ENCODE measurements around the gene DOCK1. TPM values are rescaled to one million over a fixed set of nuclear protein-coding genes. Genes with fewer than 3 reads are reported as not detected.
"Not testable (repeated sequence)": the region's sequence is repeated elsewhere in the genome, so short reads cannot be mapped to it uniquely, and the experiment has no call there.

DOCK1 gene
- total RNA-seq, 1 donor from 2014 or later: 31.2 TPM

GRCh38 chr10:127276794-127277462, 371.7 kb downstream of the DOCK1 start:
- intact Hi-C loops (cut with DNase I): no loop called here
- no peak for DNase-seq (ENCODE audit: low spot score)

DNA sequence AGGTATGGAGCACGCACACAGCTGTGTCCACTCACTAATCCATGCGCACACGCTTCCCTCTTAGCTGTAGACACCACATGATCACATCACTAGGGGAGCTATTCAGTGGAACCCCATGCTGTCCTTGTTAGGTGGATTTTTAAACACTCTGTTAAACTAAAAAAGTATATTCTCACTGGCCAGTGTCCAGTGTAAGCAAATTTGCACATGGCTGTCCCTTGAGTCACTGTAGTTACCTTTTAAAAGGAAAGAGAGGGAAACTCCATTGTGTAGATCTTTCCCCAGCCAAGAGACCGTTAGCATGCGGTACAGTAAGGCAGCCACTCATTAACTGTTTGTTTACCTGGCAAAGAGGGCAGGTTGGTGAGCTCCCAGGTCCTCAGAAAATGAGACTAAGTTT, 372.8 kb downstream of the DOCK1 start:
- DNase-seq (ENCODE audit: low spot score): no peak
- intact Hi-C loops (cut with DNase I): no loop called here

- DNase-seq (ENCODE audit: low spot score): no peak
- intact Hi-C loops (cut with DNase I): no loop called here
Observed at GRCh38 chr10:127279334-127279774, 374.1 kb downstream of the DOCK1 start.

- intact Hi-C loops (cut with DNase I): no loop called here
- DNase-seq (ENCODE audit: low spot score): no peak
Observed at GRCh38 chr10:127280446-127280845, 375.2 kb downstream of the DOCK1 start.

DNA sequence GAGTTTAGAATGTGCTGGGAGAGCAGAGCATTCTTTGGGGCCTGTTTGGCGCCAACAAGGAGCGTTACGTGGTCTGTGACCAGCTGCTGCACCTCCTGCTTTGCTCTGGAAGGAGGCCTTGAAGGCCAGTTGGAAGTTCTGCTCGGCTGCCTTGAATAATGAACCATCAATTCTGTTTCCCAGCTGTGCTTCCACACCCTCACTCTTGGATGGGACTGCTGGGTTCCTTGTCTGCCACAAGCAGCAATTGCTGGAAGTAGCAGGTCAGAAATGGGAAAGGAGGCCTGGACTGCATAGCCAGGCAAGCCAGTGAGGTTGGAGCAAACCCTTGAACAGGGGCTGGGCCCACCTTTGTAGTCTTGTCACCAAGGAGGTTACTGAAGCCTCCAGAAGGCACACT, 377.8 kb downstream of the DOCK1 start:
- DNase-seq (ENCODE audit: low spot score): no peak
- intact Hi-C loops (cut with DNase I): no loop called here

DNA sequence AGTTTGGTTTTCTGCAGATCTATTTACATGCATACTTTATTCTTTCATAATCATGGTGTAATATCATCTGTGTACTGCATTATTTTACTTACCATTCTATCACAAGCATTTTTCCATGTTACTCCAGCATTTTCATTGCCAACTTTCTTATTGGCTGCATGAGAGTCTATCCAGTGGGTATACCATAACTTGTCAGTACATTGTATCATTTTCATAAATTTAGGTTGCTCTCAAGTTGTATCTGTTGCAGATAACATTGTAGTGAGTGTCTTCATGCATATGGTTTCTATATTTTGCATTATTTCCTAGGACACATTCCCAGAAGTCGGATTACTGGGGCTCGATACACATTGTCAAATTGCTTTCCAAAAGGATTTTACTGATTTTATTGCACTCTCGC, 378.3 kb downstream of the DOCK1 start:
- intact Hi-C loops (cut with DNase I): no loop called here
- no peak for DNase-seq (ENCODE audit: low spot score)

- DNase-seq (ENCODE audit: low spot score): no peak
- intact Hi-C loops (cut with DNase I): no loop called here
Observed at GRCh38 chr10:127290850-127291249, 385.6 kb downstream of the DOCK1 start.

GRCh38 chr10:127291329-127291728, 386.1 kb downstream of the DOCK1 start:
- no peak for DNase-seq (ENCODE audit: low spot score)
- intact Hi-C loops (cut with DNase I): no loop called here

DNA sequence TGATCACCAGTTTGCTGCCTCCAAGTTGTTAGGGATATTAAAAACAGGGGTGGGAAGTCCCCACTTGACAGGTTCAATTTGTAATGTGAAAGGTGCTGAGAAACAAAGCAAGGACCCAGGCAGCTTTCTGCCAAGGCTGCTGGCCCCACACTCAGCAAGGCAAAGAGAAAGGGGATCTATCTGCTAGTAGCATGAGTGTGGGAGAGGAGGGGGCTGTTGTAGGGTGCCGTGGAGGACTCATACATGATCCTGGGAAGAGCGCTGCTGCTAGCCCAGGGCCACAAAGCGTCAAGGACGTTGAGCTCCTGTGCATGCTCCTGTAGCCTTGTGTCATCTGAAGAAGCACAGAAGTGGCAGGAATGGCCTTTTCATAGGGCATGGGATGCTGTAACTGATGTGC, 387.7 kb downstream of the DOCK1 start:
- DNase-seq (ENCODE audit: low spot score): no peak
- intact Hi-C loops (cut with DNase I): no loop called here

DNA sequence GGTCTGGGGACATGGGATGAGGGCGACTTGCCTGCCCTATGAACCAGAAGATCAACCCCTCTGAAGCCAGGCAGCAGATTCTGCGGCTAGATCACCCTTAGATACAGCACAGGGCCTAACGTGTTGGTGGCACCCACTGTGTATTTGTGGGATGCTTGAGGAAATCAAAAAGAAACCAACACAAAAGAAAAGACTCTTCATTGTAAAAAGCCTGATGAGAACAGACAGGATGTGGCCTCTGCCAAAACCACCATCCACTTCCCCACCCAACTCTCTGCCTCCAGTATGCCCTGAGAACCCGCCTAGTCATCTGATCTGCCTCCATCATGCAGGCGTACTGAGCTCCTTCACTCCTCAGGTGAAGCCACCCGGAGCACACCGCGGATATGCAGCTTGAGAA, 388.4 kb downstream of the DOCK1 start:
- no peak for DNase-seq (ENCODE audit: low spot score)
- intact Hi-C loops (cut with DNase I): no loop called here

DNA sequence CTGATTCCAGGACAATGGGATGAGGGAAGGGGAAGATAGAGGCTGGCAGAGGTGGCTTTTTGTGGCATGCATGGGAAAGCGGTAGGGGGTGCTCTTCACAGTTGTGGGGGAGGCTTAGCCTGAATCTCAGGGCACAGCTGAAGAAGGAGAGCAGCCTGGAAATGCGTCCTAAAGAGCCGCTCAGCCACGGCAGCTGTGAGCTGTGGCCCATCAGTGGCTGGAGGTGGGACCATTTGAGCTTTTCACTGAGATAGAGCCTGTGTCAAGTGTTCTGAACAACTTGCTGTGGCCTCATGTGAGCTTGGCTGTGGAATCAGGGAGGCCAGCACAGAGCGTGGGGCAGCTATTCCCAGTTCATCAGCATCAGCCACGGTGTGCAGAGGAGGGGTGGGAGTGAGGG, 391.5 kb downstream of the DOCK1 start:
- no peak for DNase-seq (ENCODE audit: low spot score)
- intact Hi-C loops (cut with DNase I): no loop called here

DNA sequence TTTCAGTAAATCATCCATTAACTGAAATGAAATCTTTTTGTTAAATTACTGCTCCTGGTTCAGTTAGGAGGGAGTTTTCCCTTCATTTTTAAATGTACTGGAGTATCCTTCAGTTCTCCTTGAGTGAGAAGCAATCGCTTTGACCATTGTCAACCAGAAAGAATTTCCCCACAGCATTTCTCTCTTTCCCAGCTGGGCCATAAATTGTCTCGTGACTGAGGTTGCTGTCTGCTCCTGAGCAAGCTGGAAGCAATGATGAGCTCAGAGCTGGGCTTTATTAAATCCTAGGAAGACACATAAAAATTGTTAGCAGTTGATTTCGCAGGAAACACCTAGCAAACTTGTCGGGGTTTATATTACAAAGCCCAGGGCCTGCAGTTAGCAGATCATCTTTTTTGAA, 393.2 kb downstream of the DOCK1 start:
- intact Hi-C loops (cut with DNase I): no loop called here

GRCh38 chr10:127299192-127299591, 394.0 kb downstream of the DOCK1 start:
- DNase-seq (ENCODE audit: low spot score); intact Hi-C loops (cut with DNase I): not testable (repeated sequence)

More for the DNA sequence above, 393.2 kb downstream of the DOCK1 start:
- DNase-seq (ENCODE audit: low spot score): no peak

GRCh38 chr10:127299956-127300689, 394.9 kb downstream of the DOCK1 start:
- intact Hi-C loops (cut with DNase I): no loop called here

GRCh38 chr10:127300868-127301321, 395.7 kb downstream of the DOCK1 start:
- DNase-seq (ENCODE audit: low spot score): no peak
- intact Hi-C loops (cut with DNase I): no loop called here

More at GRCh38 chr10:127299956-127300689, 394.9 kb downstream of the DOCK1 start:
- no peak for DNase-seq (ENCODE audit: low spot score)

DNA sequence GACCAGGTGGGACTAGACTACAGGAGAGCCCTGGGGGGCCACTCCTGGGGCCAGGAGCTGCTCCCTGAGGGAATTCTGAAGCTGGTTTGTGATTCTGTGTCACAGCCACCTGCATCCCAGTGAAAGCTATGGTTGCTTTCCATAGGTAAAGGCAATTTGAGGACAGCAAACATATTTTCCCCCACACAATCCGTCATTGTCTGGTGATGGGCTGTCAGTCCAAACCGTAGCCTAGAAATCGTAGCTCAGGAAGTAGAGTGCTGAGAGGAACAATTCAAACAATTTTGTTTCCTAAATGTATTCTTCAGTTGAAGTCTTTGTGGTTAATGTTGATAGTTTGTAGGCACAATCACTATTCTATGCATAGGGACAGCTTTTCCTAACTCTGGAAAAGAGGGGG, 397.1 kb downstream of the DOCK1 start:
- intact Hi-C loops (cut with DNase I): no loop called here
- DNase-seq (ENCODE audit: low spot score): no peak

GRCh38 chr10:127303105-127303504, 397.9 kb downstream of the DOCK1 start:
- intact Hi-C loops (cut with DNase I): no loop called here
- no peak for DNase-seq (ENCODE audit: low spot score)

DNA sequence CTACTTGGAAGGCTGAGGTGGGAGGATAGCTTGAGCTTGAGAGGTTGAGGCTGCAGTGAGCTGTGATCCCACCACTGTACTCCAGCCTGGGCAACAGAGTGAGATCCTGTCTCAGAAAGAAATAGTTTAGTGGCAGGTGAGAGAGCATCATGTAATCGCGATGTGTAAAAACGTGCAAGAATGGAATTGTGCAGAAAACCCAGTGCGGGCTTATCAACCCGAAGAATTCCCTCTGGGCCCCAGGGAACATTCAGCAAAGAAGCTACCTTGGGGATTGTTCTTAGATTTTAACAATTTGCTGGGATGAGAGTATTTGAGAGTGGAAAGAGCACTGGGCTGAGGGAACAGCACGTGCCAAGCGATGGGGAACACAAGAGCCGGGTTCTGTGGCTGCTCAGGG, 398.5 kb downstream of the DOCK1 start:
- intact Hi-C loops (cut with DNase I): no loop called here
- DNase-seq (ENCODE audit: low spot score): no peak

GRCh38 chr10:127306479-127306878, 401.3 kb downstream of the DOCK1 start:
- intact Hi-C loops (cut with DNase I): no loop called here
- no peak for DNase-seq (ENCODE audit: low spot score)

DNA sequence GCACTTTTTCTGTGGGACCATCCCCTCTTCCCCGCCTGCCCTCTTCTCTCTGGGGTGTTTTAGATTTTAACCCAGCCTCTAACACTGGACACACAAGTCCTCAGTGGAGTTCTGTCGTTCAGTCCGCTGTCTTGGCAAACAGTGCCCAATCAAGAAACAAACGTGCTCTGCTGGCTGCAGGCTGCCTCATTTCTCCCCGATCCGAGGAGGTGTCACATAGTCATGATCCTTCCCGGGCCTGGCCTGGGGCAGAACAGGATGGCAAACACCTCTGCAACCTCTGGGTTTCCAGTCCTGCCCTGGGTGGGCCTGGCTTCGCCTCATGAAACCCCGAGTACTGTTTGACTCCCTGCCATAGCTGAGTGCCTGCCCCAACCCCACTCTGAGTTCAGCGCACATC, 402.1 kb downstream of the DOCK1 start:
- DNase-seq (ENCODE audit: low spot score): no peak
- intact Hi-C loops (cut with DNase I): no loop called here

DNA sequence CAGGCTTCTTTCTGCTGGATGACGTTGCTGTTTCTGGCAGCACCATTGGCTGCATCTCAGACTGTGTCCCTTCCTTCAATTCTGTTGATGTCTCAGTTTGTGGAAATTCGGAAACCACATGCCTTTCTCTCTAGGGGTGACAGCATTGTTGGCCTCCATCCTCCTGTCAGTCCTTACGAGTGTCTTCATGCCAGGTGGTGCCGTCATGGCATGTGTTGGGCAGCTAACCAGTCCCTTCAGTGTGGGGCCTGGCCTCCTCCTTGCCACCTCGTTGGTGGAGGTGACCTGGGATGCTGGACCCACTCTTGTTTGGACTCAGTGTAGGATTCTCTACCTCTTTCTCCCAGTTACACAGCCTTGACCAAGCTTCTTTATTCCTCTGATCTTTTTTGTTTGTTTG, 402.8 kb downstream of the DOCK1 start:
- no peak for DNase-seq (ENCODE audit: low spot score)
- intact Hi-C loops (cut with DNase I): no loop called here
